ENCODE data around the gene TBC1D20. TPM values are rescaled to one million over a fixed set of nuclear protein-coding genes. Genes with fewer than 3 reads are reported as not detected.
A peak's percentile ranks its signal among the peaks of the same experiment; 100 is the strongest.

Gene TBC1D20
- total RNA-seq, 1 experiment from 2014 or later = 32.3 TPM

- ATAC-seq (peak; percentile 71), DNase-seq (ENCODE audit: low read depth, low spot score) (peak; percentile 41)
- CTCF ChIA-PET = interaction anchor here (3.4 kb wide), 1 partner anchor 124 kb away, joined by 14 read pairs; no protein-coding TSS in a partner anchor
- Histone ChIP-seq H3K4me1 (ENCODE audit: control insufficient read depth in 1 of 2, insufficient read depth in 2 of 2, low read length in 2 of 2) (no peaks in the 10 kb centered on the region), H3K36me3 (ENCODE audit: control insufficient read depth in 1 of 2, insufficient read depth in 2 of 2, low read length in 2 of 2) (peaks cover 35 to 42% of the 10 kb centered on the region in 2 experiments), H3K27me3 (ENCODE audit: insufficient read depth, low read length) (no peaks in the 10 kb centered on the region), H3K9me2 (ENCODE audit: insufficient read depth) (no peaks in the 10 kb centered on the region), H3K9ac (ENCODE audit: low read length) (no peak overlapping the region), H3K4me3 (replicated peaks in 1 of 2; ENCODE audit: low read depth in 1 of 2, low read length in 2 of 2) (no peak overlapping the region), H3K79me2 (ENCODE audit: insufficient read depth, low read length) (no peaks in the 10 kb centered on the region; the same call in 1 of the 2 replicates), H4K20me1 (ENCODE audit: insufficient read depth) (no peaks in the 10 kb centered on the region), H3K4me2 (ENCODE audit: low read length) (no peak overlapping the region), H3K9me3 (ENCODE audit: control insufficient read depth in 1 of 2, insufficient read depth in 1 of 2, low read depth in 1 of 2, low read length in 2 of 2) (no peaks in the 10 kb centered on the region), H3K27ac (ENCODE audit: low read depth, low read length) (no peak overlapping the region), H2AFZ (ENCODE audit: low read depth, low read length, poor library complexity, severe bottlenecking) (no peak overlapping the region)
- no TSS peak for BruUV-seq (replicated peaks)
- intact Hi-C loops (cut with micrococcal nuclease) = loop anchor here (1.0 kb wide), 1 partner anchor 125 kb away; no protein-coding TSS in a partner anchor
- POLR2A ChIA-PET = no interaction called here
- peak; percentile 46 to 61 (median 54); a peak in 5 of 6 replicates for TF ChIP-seq CTCF (IDR thresholded peaks at IDR 0.05 in 2 of 3, conservative IDR thresholded peaks at IDR 0.05 in 1 of 3; ENCODE audit: borderline replicate concordance in 1 of 3, insufficient read depth in 1 of 3, low read depth in 2 of 3, low read length in 2 of 3)
- TF ChIP-seq FOSL1 (IDR thresholded peaks at IDR 0.05; ENCODE audit: low read depth) = no peak
- TF ChIP-seq EZH2 (IDR thresholded peaks at IDR 0.05) = no peak
- TF ChIP-seq SP1 (IDR thresholded peaks at IDR 0.05; ENCODE audit: low read depth) = no peak
- no peak for TF ChIP-seq ELF1 (IDR thresholded peaks at IDR 0.05; ENCODE audit: borderline replicate concordance, low read depth)
- peak; percentile 66 for TF ChIP-seq RAD21 (IDR thresholded peaks at IDR 0.05; ENCODE audit: low read depth)
- TF ChIP-seq POLR2A (IDR thresholded peaks at IDR 0.05; ENCODE audit: borderline replicate concordance, extremely low read depth, insufficient read depth, insufficient read length) = no peak
- RAD21 ChIA-PET (ENCODE audit: low non-redundant PET in 1 of 2, low total read pairs in 2 of 2, uncharacterized antibody in 2 of 2, unreplicated experiment in 2 of 2) = interaction anchor here in 1 of 2 experiments (0.7 kb wide), 1 partner anchor 76 kb away, joined by 4 read pairs; no protein-coding TSS in a partner anchor
These were observed 16.7 kb upstream of the TBC1D20 start for GRCh38 chr20:478949-479429.
